Central memory CD8-positive, alpha-beta T cell (primary cell): ENCODE data around the gene NT5E.

Source experiments
- ATAC-seq: fragments of 150-1000 bp; cut with Tn5 transposase; replicated peaks from 2 replicates; pipeline ENCODE4 v1.10.0; 2022; ENCODE audit warnings: mild to moderate bottlenecking, moderate FRiP score, moderate number of reproducible peaks; ENCODE audit not compliant: poor library complexity, severe bottlenecking; ENCODE audit errors: extremely low read depth
- DNase-seq, 2 donors: peaks; one replicate each; pipeline ENCODE4 v3.0.0; 2021; ENCODE audit warnings: low spot score in 2 of 2
- H3K27ac Mint-ChIP-seq: one replicate; pipeline ENCODE4 v1.8.0; 2022; ENCODE audit warnings: low read depth, mild to moderate bottlenecking, moderate library complexity, mixed read lengths
- H3K27me3 Mint-ChIP-seq: one replicate; pipeline ENCODE4 v1.8.0; 2022; ENCODE audit warnings: mixed read lengths
- H3K36me3 Mint-ChIP-seq: one replicate; pipeline ENCODE4 v1.8.0; 2022; ENCODE audit warnings: mild to moderate bottlenecking, moderate library complexity, mixed read lengths; ENCODE audit not compliant: insufficient read depth
- H3K4me1 Mint-ChIP-seq: one replicate; pipeline ENCODE4 v1.8.0; 2022; ENCODE audit warnings: mixed read lengths
- H3K4me3 Mint-ChIP-seq: one replicate; pipeline ENCODE4 v1.8.0; 2022; ENCODE audit warnings: mild to moderate bottlenecking, moderate library complexity, mixed read lengths
- H3K9me3 Mint-ChIP-seq: one replicate; pipeline ENCODE4 v1.8.0; 2022; ENCODE audit warnings: mixed read lengths

The NT5E gene

GRCh38 chr6:85453490-85453889, 3.6 kb downstream of the NT5E start:
- ATAC-seq (peak; percentile 17), DNase-seq (no peak)
- peaks cover 51% of the 10 kb centered on the region for H3K27me3 Mint-ChIP-seq
- peaks cover 12% of the 10 kb centered on the region for H3K36me3 Mint-ChIP-seq
- no peaks in the 10 kb centered on the region for H3K9me3 Mint-ChIP-seq
- H3K4me1 Mint-ChIP-seq = peaks cover 72% of the 10 kb centered on the region
- H3K4me3 Mint-ChIP-seq = peak overlapping the region; percentile 88
- no peak overlapping the region for H3K27ac Mint-ChIP-seq

GRCh38 chr6:85455471-85456026, 5.7 kb downstream of the NT5E start:
- Mint-ChIP-seq H3K27ac (no peak overlapping the region), H3K27me3 (peaks cover 30% of the 10 kb centered on the region), H3K9me3 (no peaks in the 10 kb centered on the region), H3K4me3 (no peak overlapping the region), H3K36me3 (peaks cover 7% of the 10 kb centered on the region), H3K4me1 (peaks cover 77% of the 10 kb centered on the region)
- DNase-seq (no peak), ATAC-seq (no peak)

- Mint-ChIP-seq H3K27ac (no peak overlapping the region), H3K4me3 (no peak overlapping the region), H3K36me3 (peaks cover 4% of the 10 kb centered on the region), H3K4me1 (peaks cover 77% of the 10 kb centered on the region), H3K27me3 (peaks cover 18% of the 10 kb centered on the region), H3K9me3 (no peaks in the 10 kb centered on the region)
- no peak for ATAC-seq
- DNase-seq = no peak
These were observed 6.9 kb downstream of the NT5E start for GRCh38 chr6:85456782-85457181.

- ATAC-seq (no peak), DNase-seq (no peak)
- peaks cover 9% of the 10 kb centered on the region for H3K27me3 Mint-ChIP-seq
- H3K27ac Mint-ChIP-seq = no peak overlapping the region
- peaks cover 77% of the 10 kb centered on the region for H3K4me1 Mint-ChIP-seq
- no peak overlapping the region for H3K4me3 Mint-ChIP-seq
- no peaks in the 10 kb centered on the region for H3K9me3 Mint-ChIP-seq
- peaks cover 4% of the 10 kb centered on the region for H3K36me3 Mint-ChIP-seq
These were observed 8.3 kb downstream of the NT5E start for GRCh38 chr6:85458184-85458583.

- ATAC-seq = no peak
- H3K27me3 Mint-ChIP-seq = peaks cover 9% of the 10 kb centered on the region
- no peak overlapping the region for H3K4me3 Mint-ChIP-seq
- H3K27ac Mint-ChIP-seq = no peak overlapping the region
- H3K9me3 Mint-ChIP-seq = no peaks in the 10 kb centered on the region
- peaks cover 4% of the 10 kb centered on the region for H3K36me3 Mint-ChIP-seq
- DNase-seq = no peak
- H3K4me1 Mint-ChIP-seq = peaks cover 74% of the 10 kb centered on the region
These were observed 8.9 kb downstream of the NT5E start for GRCh38 chr6:85458782-85459181.

GRCh38 chr6:85459224-85459901, 9.5 kb downstream of the NT5E start:
- Mint-ChIP-seq H3K36me3 (peaks cover 4% of the 10 kb centered on the region), H3K27ac (no peak overlapping the region), H3K4me1 (peaks cover 70% of the 10 kb centered on the region), H3K9me3 (no peaks in the 10 kb centered on the region), H3K4me3 (no peak overlapping the region), H3K27me3 (peaks cover 3% of the 10 kb centered on the region)
- no peak for DNase-seq
- no peak for ATAC-seq

GRCh38 chr6:85460154-85460920, 10.5 kb downstream of the NT5E start:
- Mint-ChIP-seq H3K4me1 (peaks cover 77% of the 10 kb centered on the region), H3K4me3 (peak overlapping the region; percentile 10), H3K27me3 (no peaks in the 10 kb centered on the region)

GRCh38 chr6:85460921-85461797, 11.3 kb downstream of the NT5E start:
- Mint-ChIP-seq H3K27me3 (no peaks in the 10 kb centered on the region), H3K9me3 (no peaks in the 10 kb centered on the region), H3K4me3 (peak overlapping the region; percentile 70), H3K4me1 (peaks cover 85% of the 10 kb centered on the region), H3K27ac (peak overlapping the region; percentile 83), H3K36me3 (peaks cover 2% of the 10 kb centered on the region)
- DNase-seq (peak in 1 of 2 donors; percentile 45), ATAC-seq (peak; percentile 70)

More at GRCh38 chr6:85460154-85460920, 10.5 kb downstream of the NT5E start:
- no peak for ATAC-seq
- Mint-ChIP-seq H3K9me3 (no peaks in the 10 kb centered on the region), H3K27ac (peak overlapping the region; percentile 83), H3K36me3 (peaks cover 4% of the 10 kb centered on the region)
- DNase-seq = no peak

GRCh38 chr6:85461798-85462170, 11.9 kb downstream of the NT5E start:
- peak; percentile 3 for ATAC-seq
- Mint-ChIP-seq H3K4me3 (peak overlapping the region; percentile 70), H3K36me3 (peaks cover 2% of the 10 kb centered on the region), H3K27me3 (no peaks in the 10 kb centered on the region), H3K27ac (peak overlapping the region; percentile 83), H3K9me3 (no peaks in the 10 kb centered on the region), H3K4me1 (peaks cover 83% of the 10 kb centered on the region)
- DNase-seq = no peak

- DNase-seq = no peak
- Mint-ChIP-seq H3K27me3 (no peaks in the 10 kb centered on the region), H3K27ac (peak overlapping the region; percentile 83), H3K36me3 (peaks cover 2% of the 10 kb centered on the region), H3K9me3 (no peaks in the 10 kb centered on the region), H3K4me3 (no peak overlapping the region), H3K4me1 (peaks cover 76% of the 10 kb centered on the region)
- ATAC-seq = no peak
These were observed 12.8 kb downstream of the NT5E start for GRCh38 chr6:85462673-85463072.

GRCh38 chr6:85463621-85464259, 13.9 kb downstream of the NT5E start:
- DNase-seq (no peak), ATAC-seq (no peak)
- Mint-ChIP-seq H3K9me3 (no peaks in the 10 kb centered on the region), H3K27ac (no peak overlapping the region), H3K27me3 (no peaks in the 10 kb centered on the region), H3K36me3 (peaks cover 2% of the 10 kb centered on the region), H3K4me3 (no peak overlapping the region), H3K4me1 (peaks cover 65% of the 10 kb centered on the region)

- Mint-ChIP-seq H3K27me3 (no peaks in the 10 kb centered on the region), H3K4me3 (no peak overlapping the region), H3K4me1 (peaks cover 60% of the 10 kb centered on the region), H3K36me3 (peaks cover 2% of the 10 kb centered on the region), H3K9me3 (no peaks in the 10 kb centered on the region), H3K27ac (peak overlapping the region; percentile 2)
- DNase-seq (no peak), ATAC-seq (no peak)
These were observed 14.4 kb downstream of the NT5E start for GRCh38 chr6:85464260-85464644.
